GM19193 (cell line): ENCODE measurements around the gene TMEM114.

Experiments
- POLR2A ChIP-seq: IDR thresholded peaks from 4 replicates; pipeline ENCODE4 v1.6.1; 2011; ENCODE audit not compliant: insufficient read depth, insufficient read length; ENCODE audit errors: extremely low read depth

The TMEM114 gene

GRCh38 chr16:8621572-8622314, 31.4 kb upstream of the TMEM114 start, which contains the start of gene METTL22:
Gene METTL22 (plus strand): TSS chr16:8621698. CDS start chr16:8625666, 3,968 bp downstream.
- peak; percentile 88 for TF ChIP-seq POLR2A

DNA sequence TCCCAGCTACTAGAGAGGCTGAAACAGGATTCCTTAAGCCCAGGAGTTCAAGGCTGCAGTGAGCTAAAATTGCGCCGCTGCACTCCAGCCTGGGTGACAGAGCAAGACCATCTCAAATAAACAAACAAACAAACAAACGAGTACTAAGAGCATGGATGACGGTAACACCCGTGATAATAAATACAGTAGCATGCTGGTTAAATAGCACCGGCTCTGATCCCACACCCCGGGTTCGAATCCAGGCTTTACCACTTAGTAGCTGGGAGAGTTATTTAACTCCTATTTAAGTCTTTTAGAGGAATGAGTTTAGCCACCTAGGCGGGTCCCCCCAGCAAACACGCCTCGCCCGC, 30.9 kb upstream of the TMEM114 start:
- no peak for TF ChIP-seq POLR2A

DNA sequence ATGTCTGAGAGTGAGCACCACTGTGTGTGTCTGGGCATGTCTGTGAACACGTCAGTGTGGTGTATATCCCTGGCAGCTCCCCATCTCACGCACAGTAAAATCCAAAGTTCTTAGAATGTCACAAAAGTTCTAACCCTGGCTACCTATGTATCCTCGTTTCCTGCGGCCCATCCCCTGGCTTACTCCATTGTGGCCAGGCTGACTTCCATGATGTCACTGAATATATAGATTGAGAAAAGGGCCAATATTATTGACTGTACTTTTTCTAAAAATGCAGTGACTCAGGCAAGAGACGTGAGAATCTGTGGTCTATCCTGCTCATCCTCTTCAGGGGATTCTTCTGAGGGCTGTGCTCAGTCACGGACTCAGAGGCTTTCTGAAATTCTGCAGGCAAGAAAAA, 30.2 kb upstream of the TMEM114 start:
- TF ChIP-seq POLR2A = no peak

- no peak for TF ChIP-seq POLR2A
Observed at GRCh38 chr16:8619671-8620370, 29.5 kb upstream of the TMEM114 start.

DNA sequence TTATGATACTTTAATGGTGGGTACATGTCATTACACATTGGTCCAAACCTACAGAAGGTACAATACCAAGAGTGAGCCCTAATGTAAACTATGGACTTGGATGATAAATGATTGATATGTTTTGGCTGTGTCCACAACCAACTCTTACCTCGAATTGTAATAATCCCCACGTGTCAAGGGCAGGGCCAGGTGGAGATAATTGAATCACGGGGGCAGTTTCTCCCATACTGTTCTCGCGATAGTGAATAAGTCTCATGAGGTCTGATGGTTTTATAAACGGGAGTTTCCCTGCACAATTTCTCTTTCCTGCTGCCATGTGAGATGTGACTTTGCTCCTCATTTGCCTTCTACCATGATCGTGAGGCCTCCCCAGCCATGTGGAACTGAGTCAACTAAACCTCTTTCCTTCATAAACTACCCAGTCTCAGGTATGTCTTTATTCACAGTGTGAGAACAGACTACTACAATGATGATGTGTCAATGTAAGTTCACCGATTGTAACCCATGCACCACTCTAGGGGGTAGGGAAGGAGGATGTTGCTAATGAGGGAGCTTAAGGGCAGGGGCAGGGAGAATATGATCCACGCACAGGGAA, 24.2 kb upstream of the TMEM114 start:
- no peak for TF ChIP-seq POLR2A

DNA sequence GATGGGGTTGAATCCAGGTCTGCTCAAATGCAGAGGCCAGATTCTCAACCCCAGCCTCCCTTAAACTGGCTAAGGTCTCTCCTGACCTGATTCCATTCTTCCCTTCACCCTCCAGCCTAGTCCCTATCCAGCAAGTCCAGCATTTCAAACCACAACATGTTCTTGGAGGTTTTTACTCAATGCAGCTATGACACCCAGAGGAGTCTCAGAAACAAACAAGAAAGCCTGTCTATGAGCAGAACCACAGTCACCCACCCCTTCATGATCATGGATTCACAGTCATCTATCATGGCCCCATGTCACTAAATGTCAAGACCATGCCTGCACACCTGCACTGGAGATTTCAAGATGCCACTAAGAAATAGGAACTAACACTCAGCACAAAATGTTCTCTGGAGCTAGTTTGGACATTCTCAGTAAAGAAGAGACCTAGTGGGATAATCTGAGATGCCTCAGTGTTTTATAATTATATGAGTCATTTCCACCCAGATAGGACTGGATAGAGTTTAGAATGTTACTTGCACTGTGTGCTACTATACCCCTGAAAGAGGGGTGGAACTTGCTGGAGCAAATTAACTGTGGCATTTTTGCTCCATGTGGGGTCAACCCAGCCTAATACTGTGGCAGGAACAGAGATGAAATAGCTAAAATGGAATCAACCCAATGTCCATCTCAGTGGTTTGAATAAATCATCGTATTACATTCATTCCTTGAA, 21.7 kb upstream of the TMEM114 start:
- TF ChIP-seq POLR2A = no peak

DNA sequence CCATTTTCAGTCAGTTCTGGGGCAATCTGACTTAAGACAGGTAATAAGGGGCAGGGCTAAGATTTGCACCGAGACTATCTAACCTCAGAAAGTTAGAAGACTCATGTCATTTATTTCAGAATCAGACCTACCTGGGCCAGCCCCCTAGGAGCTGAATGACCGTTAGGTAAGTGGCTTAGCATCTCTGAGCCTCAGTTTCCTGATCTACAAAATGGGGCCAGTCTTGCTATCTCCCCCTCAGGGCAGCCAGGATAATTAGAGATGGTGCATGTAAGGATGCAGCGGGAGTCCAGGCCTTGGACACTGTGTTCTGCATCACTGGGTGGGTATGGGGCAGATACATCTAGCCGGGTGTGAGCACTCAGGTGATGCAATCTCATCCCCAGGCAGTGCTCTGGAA, 20.8 kb upstream of the TMEM114 start:
- no peak for TF ChIP-seq POLR2A

DNA sequence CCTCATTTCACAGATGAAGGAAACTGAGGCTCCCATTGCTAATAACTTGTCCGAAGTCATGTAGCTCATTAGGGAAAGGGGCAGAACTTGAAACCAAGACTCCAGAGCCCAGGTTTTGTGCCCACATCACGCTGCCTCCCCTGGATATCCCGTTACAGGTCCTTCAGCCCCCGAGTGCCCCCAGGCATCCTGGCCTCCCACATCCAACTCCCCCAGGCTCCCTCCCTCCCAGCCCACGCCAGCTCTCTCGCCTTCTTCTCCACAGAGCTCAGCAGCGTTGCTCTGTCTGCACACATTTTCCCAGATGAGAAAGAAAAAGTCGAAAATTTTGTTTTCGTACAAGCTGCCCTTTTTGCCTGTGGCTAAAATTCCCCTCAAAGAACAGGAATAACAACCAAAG, 16.9 kb upstream of the TMEM114 start:
- no peak for TF ChIP-seq POLR2A

DNA sequence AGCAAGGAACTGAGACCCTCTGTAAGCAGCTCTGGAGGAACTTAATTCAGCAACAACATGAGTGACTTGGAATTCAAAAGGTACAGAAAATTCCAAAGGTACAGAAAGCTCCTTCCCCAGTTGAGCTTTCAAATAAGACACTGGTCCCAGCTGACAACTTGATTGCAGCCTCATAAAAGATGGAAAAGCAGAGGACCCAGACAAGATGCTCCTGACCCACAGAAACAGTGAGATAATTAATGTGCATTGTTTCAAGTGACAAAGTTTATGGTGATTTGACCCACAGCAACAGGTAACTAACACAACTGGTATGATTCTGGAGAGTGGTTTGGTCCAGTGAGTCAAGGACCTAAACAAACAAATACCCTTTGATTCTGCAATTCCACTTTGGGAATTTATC, 15.2 kb upstream of the TMEM114 start:
- no peak for TF ChIP-seq POLR2A

DNA sequence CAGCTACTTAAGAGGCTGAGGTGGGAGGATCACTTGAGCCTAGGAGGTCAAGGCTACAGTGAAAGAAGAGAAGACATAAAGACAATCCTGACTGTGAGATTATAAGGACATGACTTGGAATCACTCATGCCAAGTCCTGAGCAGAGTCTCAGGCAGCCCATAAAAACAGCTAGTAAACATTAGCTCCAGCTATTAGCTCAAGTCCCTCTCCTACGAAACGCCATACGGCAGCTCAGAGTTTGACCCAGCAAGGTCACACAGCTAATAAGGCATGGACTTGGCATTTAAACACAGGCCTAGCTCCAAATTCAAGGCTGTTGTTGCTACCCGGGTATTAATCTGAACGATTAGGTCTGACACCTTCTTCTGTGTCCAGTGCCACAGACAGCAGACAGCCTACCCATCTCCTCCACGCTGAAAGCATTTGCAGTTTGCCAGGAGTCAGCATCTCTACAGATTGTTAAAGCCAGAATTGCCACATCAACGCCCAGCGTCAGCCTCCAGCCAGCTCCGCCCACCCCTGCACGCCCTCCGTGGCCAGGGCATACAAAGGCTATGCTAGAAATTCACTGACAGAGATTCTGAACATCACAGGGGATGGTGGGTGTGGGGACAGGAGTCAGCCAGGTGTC, 9.9 kb upstream of the TMEM114 start:
- TF ChIP-seq POLR2A = no peak

- TF ChIP-seq POLR2A = no peak
Observed at GRCh38 chr16:8596581-8596980, 6.3 kb upstream of the TMEM114 start.

GRCh38 chr16:8595783-8596182, 5.5 kb upstream of the TMEM114 start:
- no peak for TF ChIP-seq POLR2A

DNA sequence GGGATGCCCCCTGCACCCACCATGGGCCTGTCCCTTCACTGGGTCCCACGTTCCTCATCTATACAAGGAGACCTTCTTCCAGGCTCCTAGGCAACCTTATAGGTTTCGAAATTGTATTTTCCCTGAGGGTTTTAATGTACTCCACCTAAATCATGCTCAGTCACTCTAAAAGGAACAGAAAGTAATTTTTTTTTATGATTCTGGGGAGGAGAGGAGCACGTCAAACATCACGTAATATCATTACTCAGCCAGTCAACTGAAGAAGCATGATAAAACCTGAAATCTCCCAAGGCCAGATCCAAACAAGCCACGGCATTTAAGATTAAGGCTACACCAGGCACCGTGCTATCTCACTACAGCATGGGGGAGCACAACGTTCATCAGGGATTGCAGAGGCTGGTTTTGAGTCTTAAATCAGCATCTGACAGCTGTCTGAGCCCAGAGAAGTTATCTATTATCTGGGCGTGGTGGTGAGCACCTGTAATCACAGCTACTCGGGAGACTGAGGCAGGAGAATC, 3.9 kb upstream of the TMEM114 start:
- TF ChIP-seq POLR2A = no peak

DNA sequence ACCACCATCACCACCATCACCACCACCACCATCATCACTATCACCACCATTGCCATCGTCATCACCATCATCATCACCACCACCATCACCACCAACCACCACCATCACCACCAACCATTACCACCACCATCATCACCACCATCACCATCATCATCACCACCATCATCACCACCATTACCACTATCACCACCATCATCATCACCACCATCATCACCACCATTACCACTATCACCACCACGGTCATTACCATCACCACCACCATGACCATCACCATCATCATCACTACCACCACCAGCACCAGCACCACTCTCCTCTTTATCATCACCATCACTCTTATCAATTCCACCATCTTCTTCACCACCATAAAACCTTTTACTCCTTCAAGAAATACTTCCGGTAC, 1.1 kb upstream of the TMEM114 start:
- no peak for TF ChIP-seq POLR2A

GRCh38 chr16:8590811-8591210, 500 bp upstream of the TMEM114 start:
- no peak for TF ChIP-seq POLR2A
